HepG2 (cell line): Measurements from ENCODE around the gene PHLDB1. TPM values are rescaled to one million over a fixed set of nuclear protein-coding genes. Genes with fewer than 3 reads are reported as not detected.

Experiments used
- BCL3 ChIP-seq: sonication (generic); formaldehyde crosslinking; IDR thresholded peaks from 2 replicates; pipeline ENCODE4 v1.5.1; 2020; ENCODE audit warnings: mild to moderate bottlenecking, missing genetic modification reagents, moderate library complexity
- FOXC1 ChIP-seq: sonication (generic); formaldehyde crosslinking; IDR thresholded peaks from 2 replicates; pipeline ENCODE4 v1.8.0; 2022; ENCODE audit warnings: mild to moderate bottlenecking, missing genetic modification reagents, borderline replicate concordance
- GABPA ChIP-seq, 2 experiments: IDR thresholded peaks; 2 replicates each; pipeline ENCODE4 v1.6.1; 2011 to 2016; ENCODE audit warnings: low read depth in 2 of 2, low read length in 1 of 2, missing biosample characterization in 1 of 2, missing genetic modification characterization in 1 of 2
- GZF1 ChIP-seq: sonication (generic); formaldehyde crosslinking; IDR thresholded peaks from 2 replicates; pipeline ENCODE4 v1.5.1; 2020; ENCODE audit warnings: mild to moderate bottlenecking, missing genetic modification reagents
- HNRNPL ChIP-seq: fragments of 200-400 bp; formaldehyde crosslinking; IDR thresholded peaks from 2 replicates; pipeline ENCODE4 v1.6.1; 2017; ENCODE audit warnings: mild to moderate bottlenecking, low read depth, low read length
- HOMEZ ChIP-seq: IDR thresholded peaks from 2 replicates; pipeline ENCODE4 v1.6.1; 2016; ENCODE audit warnings: low read depth
- MED8 ChIP-seq: sonication (generic); formaldehyde crosslinking; IDR thresholded peaks from 2 replicates; pipeline ENCODE4 v1.8.1; 2023; ENCODE audit warnings: mild to moderate bottlenecking, missing genetic modification reagents; ENCODE audit not compliant: insufficient replicate concordance
- MLLT10 ChIP-seq: sonication (generic); formaldehyde crosslinking; IDR thresholded peaks from 2 replicates; pipeline ENCODE4 v1.4.0; 2020; ENCODE audit warnings: missing genetic modification reagents
- NR2F2 ChIP-seq: IDR thresholded peaks from 2 replicates; pipeline ENCODE4 v1.6.1; 2012; ENCODE audit warnings: low read depth, inconsistent platforms, borderline replicate concordance
- POLR2A ChIP-seq, 2 experiments: IDR thresholded peaks; 2 replicates each; pipeline ENCODE4 v1.6.1; 2011; ENCODE audit warnings: low read depth in 2 of 2, low read length in 2 of 2, mild to moderate bottlenecking in 1 of 2, moderate library complexity in 1 of 2; ENCODE audit not compliant: insufficient read depth in 1 of 2
- POLR2G ChIP-seq: fragments of 200-400 bp; formaldehyde crosslinking; IDR thresholded peaks from 2 replicates; pipeline ENCODE4 v1.6.1; 2018; ENCODE audit warnings: mild to moderate bottlenecking, low read depth, low read length, moderate library complexity
- RBM39 ChIP-seq: fragments of 200-400 bp; formaldehyde crosslinking; IDR thresholded peaks from one replicate; pipeline ENCODE4 v1.6.1; 2018; ENCODE audit warnings: antibody characterized with exemption, mild to moderate bottlenecking, low read depth, low read length; ENCODE audit not compliant: poor library complexity, severe bottlenecking
- SMC3 ChIP-seq: IDR thresholded peaks from 2 replicates; pipeline ENCODE4 v1.6.1; 2011; ENCODE audit warnings: low read length, improper control_type of control experiment
- SRF ChIP-seq: IDR thresholded peaks from 2 replicates; pipeline ENCODE4 v1.6.1; 2011; ENCODE audit warnings: mild to moderate bottlenecking, low read depth, low read length, moderate library complexity
- THYN1 ChIP-seq: sonication (generic); formaldehyde crosslinking; IDR thresholded peaks from 2 replicates; pipeline ENCODE4 v1.8.1; 2023; ENCODE audit warnings: low read depth, mild to moderate bottlenecking, moderate library complexity, missing genetic modification reagents, borderline replicate concordance
- TMF1 ChIP-seq: sonication (generic); formaldehyde crosslinking; IDR thresholded peaks from 2 replicates; pipeline ENCODE4 v1.8.1; 2022; ENCODE audit warnings: low read depth, missing genetic modification reagents
- YEATS2 ChIP-seq: sonication (generic); formaldehyde crosslinking; IDR thresholded peaks from 2 replicates; pipeline ENCODE4 v1.4.0; 2020; ENCODE audit warnings: missing genetic modification reagents, borderline replicate concordance
- ZBTB26 ChIP-seq: IDR thresholded peaks from 2 replicates; pipeline ENCODE4 v1.6.1; 2016; ENCODE audit warnings: missing compliant biosample characterization, missing genetic modification reagents, borderline replicate concordance
- ZFAT ChIP-seq: sonication (generic); formaldehyde crosslinking; conservative IDR thresholded peaks from 2 replicates; pipeline ENCODE4 v1.8.1; 2023; ENCODE audit warnings: missing genetic modification reagents, inconsistent platforms
- ZKSCAN8 ChIP-seq: IDR thresholded peaks from 2 replicates; pipeline ENCODE4 v1.6.1; 2016; ENCODE audit warnings: borderline replicate concordance, missing genetic modification reagents, missing compliant biosample characterization
- ZNF136 ChIP-seq: sonication (generic); formaldehyde crosslinking; IDR thresholded peaks from 2 replicates; pipeline ENCODE4 v1.8.1; 2022; ENCODE audit warnings: low read depth, mild to moderate bottlenecking, moderate library complexity, missing genetic modification reagents
- ZNF232 ChIP-seq: sonication (generic); formaldehyde crosslinking; IDR thresholded peaks from 2 replicates; pipeline ENCODE4 v1.4.0; 2020; ENCODE audit warnings: missing genetic modification reagents, borderline replicate concordance
- ZNF235 ChIP-seq: sonication (generic); formaldehyde crosslinking; IDR thresholded peaks from 2 replicates; pipeline ENCODE4 v1.8.1; 2023; ENCODE audit warnings: mild to moderate bottlenecking, missing genetic modification reagents, borderline replicate concordance
- ZNF296 ChIP-seq: sonication (generic); formaldehyde crosslinking; conservative IDR thresholded peaks from 2 replicates; pipeline ENCODE4 v1.5.0; 2020; ENCODE audit warnings: mild to moderate bottlenecking, missing genetic modification reagents
- ZNF343 ChIP-seq: sonication (generic); formaldehyde crosslinking; IDR thresholded peaks from 2 replicates; pipeline ENCODE4 v1.4.0; 2020; ENCODE audit warnings: mild to moderate bottlenecking, missing genetic modification reagents
- ZNF629 ChIP-seq: sonication (generic); formaldehyde crosslinking; conservative IDR thresholded peaks from 2 replicates; pipeline ENCODE4 v1.5.0; 2020; ENCODE audit warnings: missing genetic modification reagents
- ZNF746 ChIP-seq: sonication (generic); formaldehyde crosslinking; IDR thresholded peaks from 2 replicates; pipeline ENCODE4 v1.8.0; 2022; ENCODE audit warnings: mild to moderate bottlenecking, missing genetic modification reagents
- polyA plus RNA-seq, 8 experiments: library from polyadenylated mRNA; depleted of rRNA in 3 of 8; stranded (reverse) in 7 of 8; unstranded in 1 of 8; fragments of >200 nt; fragmentation: Illumina TruSeq in 4 of 8; extraction: Trizol in 4 of 8; gene quantifications; 2 replicates each; pipeline versions ENCODE4 v1.2.1 to v1.2.3, GENCODE V29; 2011 to 2016; ENCODE audit warnings: low read depth in 4 of 8, missing spikeins in 1 of 8, mixed read lengths in 1 of 8; ENCODE audit not compliant: insufficient read depth in 1 of 8
- total RNA-seq, 5 experiments: library from RNA; depleted of rRNA; stranded (reverse); fragments of >200 nt; fragmentation: Illumina TruSeq; extraction: Trizol; gene quantifications; 2 replicates each; pipeline ENCODE4 v1.2.3, GENCODE V29; 2016; ENCODE audit warnings: low read depth in 1 of 5

Gene PHLDB1
- total and polyA plus RNA-seq, 2 of the 13 experiments (the other 11 are each of a cell fraction or from before 2014, with no cell fraction given), result 13.8 to 14.2 TPM

GRCh38 chr11:118572061-118572980 lies 35.1 kb upstream of the PHLDB1 start, which contains the start of gene ARCN1 (continued):
- TF ChIP-seq ZNF235 (no peak; the same call in 1 of the 2 replicates), TMF1 (CRISPR knock-in tag) (no peak), SRF (no peak), POLR2A (IDR thresholded peaks at IDR 0.05; ENCODE audit: insufficient read depth in 1 of 2, low read depth in 2 of 2, low read length in 2 of 2) (peak; percentile 86 to 92), ZNF629 (no peak; the same call in 1 of the 2 replicates), THYN1 (no peak), FOXC1 (CRISPR knock-in tag) (no peak; the same call in 1 of the 2 replicates), GZF1 (CRISPR knock-in tag) (no peak), ZNF746 (no peak), ZKSCAN8 (CRISPR knock-in tag) (no peak), SMC3 (no peak), ZNF296 (CRISPR knock-in tag) (no peak), POLR2G (peak; percentile 85), HOMEZ (no peak), YEATS2 (CRISPR knock-in tag) (no peak; the same call in 1 of the 2 replicates), ZNF343 (CRISPR knock-in tag) (no peak), MLLT10 (CRISPR knock-in tag) (no peak), ZBTB26 (no peak; the same call in 1 of the 2 replicates), BCL3 (peak; percentile 66; the same call in 1 of the 2 replicates), MED8 (CRISPR knock-in tag) (no peak), ZFAT (no peak), ZNF136 (no peak), HNRNPL (0 out of 2 replicates have a peak, but pooled peaks have one; percentile 24), GABPA (IDR thresholded peaks at IDR 0.05; ENCODE audit: low read depth, low read length) (peak; percentile 58), GABPA (CRISPR knock-in tag; IDR thresholded peaks at IDR 0.05; ENCODE audit: low read depth) (peak; percentile 86), RBM39 (peak; percentile 80), ZNF232 (CRISPR knock-in tag) (peak; percentile 57; the same call in 1 of the 2 replicates), NR2F2 (no peak)
